ENCODE results near the gene THRB.

THRB gene

GRCh38 chr3:24145981-24146822, 348.4 kb downstream of the THRB start:
- H4K20me1 ChIP-seq (ENCODE audit: low read depth, low read length) = no peaks in the 10 kb centered on the region
- H3K27me3 ChIP-seq (ENCODE audit: low read length) = no peaks in the 10 kb centered on the region
- no peaks in the 10 kb centered on the region for H3K9me2 ChIP-seq (replicated peaks; ENCODE audit: insufficient read depth, low read length)
- H3K79me2 ChIP-seq (ENCODE audit: insufficient read depth, low read length) = no peaks in the 10 kb centered on the region
- no peaks in the 10 kb centered on the region for H3F3A ChIP-seq (ENCODE audit: insufficient read depth)
- no peak overlapping the region for H3K27ac ChIP-seq (ENCODE audit: low read depth, low read length)
- no peak overlapping the region for H3K9ac ChIP-seq (ENCODE audit: low read length)
- H3K4me3 ChIP-seq (ENCODE audit: insufficient read depth, low read length, poor library complexity, severe bottlenecking) = no peak overlapping the region
- TF ChIP-seq CTCF (IDR thresholded peaks at IDR 0.05; ENCODE audit: insufficient read depth, low read length, poor library complexity, severe bottlenecking) (no peak), EZH2phosphoT487 (conservative IDR thresholded peaks at IDR 0.05; ENCODE audit: low read length) (no peak)
- H3K4me2 ChIP-seq (ENCODE audit: low read depth, low read length, poor library complexity, severe bottlenecking) = no peak overlapping the region
- H2AFZ ChIP-seq (ENCODE audit: low read depth, low read length, severe bottlenecking) = no peak overlapping the region
- no peaks in the 10 kb centered on the region for H3K36me3 ChIP-seq (ENCODE audit: low read length)
- no peaks in the 10 kb centered on the region for H3K9me3 ChIP-seq (ENCODE audit: insufficient read depth, low read length)

- Histone ChIP-seq H3K79me2 (ENCODE audit: insufficient read depth, low read length) (no peaks in the 10 kb centered on the region), H3K4me3 (ENCODE audit: insufficient read depth, low read length, poor library complexity, severe bottlenecking) (no peak overlapping the region), H3F3A (ENCODE audit: insufficient read depth) (no peaks in the 10 kb centered on the region), H3K4me2 (ENCODE audit: low read depth, low read length, poor library complexity, severe bottlenecking) (no peak overlapping the region), H3K36me3 (ENCODE audit: low read length) (no peaks in the 10 kb centered on the region), H3K9me3 (ENCODE audit: insufficient read depth, low read length) (no peaks in the 10 kb centered on the region), H3K9me2 (replicated peaks; ENCODE audit: insufficient read depth, low read length) (no peaks in the 10 kb centered on the region), H2AFZ (ENCODE audit: low read depth, low read length, severe bottlenecking) (no peak overlapping the region), H3K9ac (ENCODE audit: low read length) (no peak overlapping the region), H3K27me3 (ENCODE audit: low read length) (no peaks in the 10 kb centered on the region), H3K27ac (ENCODE audit: low read depth, low read length) (no peak overlapping the region), H4K20me1 (ENCODE audit: low read depth, low read length) (no peaks in the 10 kb centered on the region)
- TF ChIP-seq EZH2phosphoT487 (conservative IDR thresholded peaks at IDR 0.05; ENCODE audit: low read length) (no peak), CTCF (IDR thresholded peaks at IDR 0.05; ENCODE audit: insufficient read depth, low read length, poor library complexity, severe bottlenecking) (no peak)
These were observed 349.2 kb downstream of the THRB start for GRCh38 chr3:24145481-24145880.

- Histone ChIP-seq H3K9me3 (ENCODE audit: insufficient read depth, low read length) (no peaks in the 10 kb centered on the region), H3K4me2 (ENCODE audit: low read depth, low read length, poor library complexity, severe bottlenecking) (no peak overlapping the region), H3K27me3 (ENCODE audit: low read length) (no peaks in the 10 kb centered on the region), H3K9me2 (replicated peaks; ENCODE audit: insufficient read depth, low read length) (no peaks in the 10 kb centered on the region), H3K4me3 (ENCODE audit: insufficient read depth, low read length, poor library complexity, severe bottlenecking) (no peak overlapping the region), H2AFZ (ENCODE audit: low read depth, low read length, severe bottlenecking) (no peak overlapping the region), H3F3A (ENCODE audit: insufficient read depth) (no peaks in the 10 kb centered on the region), H4K20me1 (ENCODE audit: low read depth, low read length) (no peaks in the 10 kb centered on the region), H3K79me2 (ENCODE audit: insufficient read depth, low read length) (no peaks in the 10 kb centered on the region), H3K9ac (ENCODE audit: low read length) (no peak overlapping the region), H3K27ac (ENCODE audit: low read depth, low read length) (no peak overlapping the region), H3K36me3 (ENCODE audit: low read length) (no peaks in the 10 kb centered on the region)
- TF ChIP-seq CTCF (IDR thresholded peaks at IDR 0.05; ENCODE audit: insufficient read depth, low read length, poor library complexity, severe bottlenecking) (no peak), EZH2phosphoT487 (conservative IDR thresholded peaks at IDR 0.05; ENCODE audit: low read length) (no peak)
These were observed 352.5 kb downstream of the THRB start for GRCh38 chr3:24142127-24142526.

Measured in SU-DHL-6 (cell line).